ENCODE measurements around the gene GALNT10. TPM values are rescaled to one million over a fixed set of nuclear protein-coding genes. Genes with fewer than 3 reads are reported as not detected.

The GALNT10 gene
- total RNA-seq, 1 donor from 2014 or later: 29.0 TPM

DNA sequence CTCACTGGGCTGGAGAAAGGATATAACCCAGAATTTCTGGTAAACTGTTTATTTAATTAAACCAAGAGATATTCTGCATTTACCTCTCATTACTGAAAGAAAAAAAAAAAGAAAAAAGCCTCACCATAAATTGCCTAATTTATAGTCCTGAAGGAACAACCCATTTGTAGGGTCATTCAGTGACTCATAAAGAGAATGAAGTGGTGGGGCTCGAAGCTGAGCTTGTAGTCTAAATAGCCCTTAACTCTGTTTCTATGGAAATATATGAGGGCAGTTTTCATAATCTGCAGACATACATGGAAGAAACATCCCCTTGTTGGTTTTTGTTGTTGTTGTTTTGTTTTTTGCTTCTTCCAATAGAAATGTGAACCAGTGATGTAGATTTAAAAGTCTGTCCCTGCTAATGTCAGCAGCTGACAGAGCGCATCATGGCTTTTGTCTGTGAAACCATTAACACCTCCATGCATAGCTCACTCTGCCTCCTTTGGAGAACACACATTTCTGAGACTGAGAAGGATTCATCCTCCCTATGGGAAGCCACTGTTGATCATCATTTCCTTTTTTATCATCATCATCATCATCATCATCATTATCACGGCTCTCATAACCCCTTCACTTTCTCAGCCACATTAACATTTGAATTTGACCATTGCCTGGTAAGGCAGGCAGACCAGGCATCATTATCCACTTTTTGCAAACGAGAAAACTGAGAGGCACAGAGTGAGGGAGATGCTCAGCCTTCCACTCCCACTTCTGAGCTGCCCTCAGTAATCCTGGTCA is 187.4 kb downstream of the GALNT10 start:
- intact Hi-C loops (cut with DNase I): no loop called here
- ATAC-seq: no peak
- no peak for DNase-seq (ENCODE audit: low spot score)

GRCh38 chr5:154380263-154380662 is 189.7 kb downstream of the GALNT10 start:
- DNase-seq (ENCODE audit: low spot score) (no peak), ATAC-seq (no peak)
- intact Hi-C loops (cut with DNase I): no loop called here

DNA sequence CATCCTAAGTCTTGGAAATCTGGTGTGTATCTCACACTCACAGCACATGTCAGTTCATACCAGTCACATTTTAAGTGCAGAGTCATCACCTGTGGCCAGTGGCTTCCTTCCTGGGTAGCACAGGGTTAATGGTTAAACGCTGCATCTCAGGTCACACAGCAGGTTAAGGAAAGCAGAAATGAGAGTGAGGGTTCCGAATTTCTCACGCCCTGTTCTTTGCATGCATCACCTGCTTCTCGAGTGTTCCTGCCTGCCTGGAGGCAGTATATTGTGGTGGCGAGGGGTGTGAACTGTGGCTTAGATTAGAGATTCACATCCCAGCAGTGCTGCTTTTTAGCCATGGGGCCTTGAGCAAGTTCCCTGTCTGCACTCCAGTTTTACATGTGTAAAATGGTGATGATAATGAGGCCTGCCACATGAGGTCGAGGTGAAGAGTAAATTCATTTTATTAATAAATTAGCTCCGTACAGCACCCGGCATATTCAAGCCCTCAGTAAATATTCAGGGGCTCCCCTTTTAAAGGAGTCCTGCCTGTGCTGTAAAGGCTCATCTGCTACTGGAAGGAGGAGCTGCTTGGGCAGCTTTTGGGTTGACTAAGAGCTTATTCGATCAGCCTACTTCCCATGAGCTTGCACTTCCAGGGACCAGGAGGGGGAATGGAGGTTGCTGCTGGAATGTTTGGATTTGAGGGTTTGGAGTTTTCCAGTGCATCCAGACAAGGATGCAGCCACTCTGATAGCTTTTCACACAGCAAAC is 194.1 kb downstream of the GALNT10 start:
- DNase-seq (ENCODE audit: low spot score): no peak
- intact Hi-C loops (cut with DNase I): no loop called here
- no peak for ATAC-seq

- intact Hi-C loops (cut with DNase I): no loop called here
- ATAC-seq (peak; percentile 63), DNase-seq (ENCODE audit: low spot score) (no peak)
Measured at GRCh38 chr5:154385236-154385512, 194.6 kb downstream of the GALNT10 start.

DNA sequence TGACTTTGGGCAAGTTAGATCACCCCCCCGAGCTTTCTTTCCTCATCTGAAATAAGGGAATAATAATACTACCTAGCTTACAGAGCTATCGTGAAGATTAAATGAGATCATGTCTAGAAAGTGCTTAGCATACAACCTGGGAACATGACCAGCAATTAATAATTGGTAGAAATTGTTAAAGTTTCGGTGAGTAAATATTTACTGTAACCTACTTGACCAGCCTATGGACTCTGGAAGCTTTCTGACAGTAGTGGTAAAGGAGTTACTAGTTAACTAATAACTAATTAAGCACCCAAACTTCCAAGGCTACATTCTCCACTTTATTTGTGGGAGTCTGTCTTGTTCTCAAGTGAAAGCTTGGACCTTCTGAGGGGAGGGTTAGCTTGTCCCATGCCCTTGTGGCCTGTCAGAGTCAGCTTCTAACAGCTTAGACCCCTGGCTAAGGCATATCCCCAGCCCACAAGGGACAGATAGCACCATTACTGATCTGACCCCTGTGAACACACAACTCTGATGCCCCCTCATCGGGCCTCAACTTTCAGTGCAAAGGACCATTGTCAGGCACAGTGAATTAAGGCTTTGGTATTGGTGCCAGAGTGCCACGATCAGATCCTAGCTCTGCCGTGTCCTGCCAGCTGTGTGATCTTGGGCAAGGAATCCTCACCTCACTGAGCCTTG is 196.6 kb downstream of the GALNT10 start:
- intact Hi-C loops (cut with DNase I): no loop called here
- DNase-seq (ENCODE audit: low spot score): no peak
- ATAC-seq: no peak

GRCh38 chr5:154388842-154389241 is 198.3 kb downstream of the GALNT10 start:
- DNase-seq (ENCODE audit: low spot score): no peak
- no peak for ATAC-seq
- intact Hi-C loops (cut with DNase I): no loop called here

DNA sequence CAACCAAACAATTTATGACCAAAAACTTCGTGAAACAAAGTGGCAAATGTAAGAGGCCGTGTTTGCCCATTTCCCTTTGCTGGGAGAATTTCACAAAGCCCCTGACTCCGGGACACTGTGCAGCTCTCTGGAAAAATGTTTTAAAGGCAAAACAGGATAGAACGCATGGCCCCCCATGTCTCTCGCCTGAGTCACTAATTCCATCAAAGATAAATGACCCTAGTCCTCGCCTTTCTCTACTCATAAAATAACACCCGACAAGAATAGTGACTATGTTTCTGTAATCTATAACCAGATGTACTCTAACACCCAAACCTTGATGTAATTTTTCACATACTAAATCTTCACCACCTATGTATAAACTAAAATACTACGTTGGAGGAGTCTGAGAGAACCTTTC is 199.6 kb downstream of the GALNT10 start:
- DNase-seq (ENCODE audit: low spot score) (no peak), ATAC-seq (no peak)
- intact Hi-C loops (cut with DNase I): no loop called here

GRCh38 chr5:154390746-154391359 is 200.3 kb downstream of the GALNT10 start:
- DNase-seq (ENCODE audit: low spot score) (no peak), ATAC-seq (no peak)
- intact Hi-C loops (cut with DNase I): no loop called here

- intact Hi-C loops (cut with DNase I): no loop called here
- DNase-seq (ENCODE audit: low spot score): no peak
- no peak for ATAC-seq
Measured at GRCh38 chr5:154391788-154392187, 201.3 kb downstream of the GALNT10 start.

- intact Hi-C loops (cut with DNase I): no loop called here
- DNase-seq (ENCODE audit: low spot score): no peak
- ATAC-seq: no peak
Measured at GRCh38 chr5:154393850-154394249, 203.3 kb downstream of the GALNT10 start.

- no peak for ATAC-seq
- no peak for DNase-seq (ENCODE audit: low spot score)
- intact Hi-C loops (cut with DNase I): no loop called here
Measured at GRCh38 chr5:154394307-154394706, 203.8 kb downstream of the GALNT10 start.

DNA sequence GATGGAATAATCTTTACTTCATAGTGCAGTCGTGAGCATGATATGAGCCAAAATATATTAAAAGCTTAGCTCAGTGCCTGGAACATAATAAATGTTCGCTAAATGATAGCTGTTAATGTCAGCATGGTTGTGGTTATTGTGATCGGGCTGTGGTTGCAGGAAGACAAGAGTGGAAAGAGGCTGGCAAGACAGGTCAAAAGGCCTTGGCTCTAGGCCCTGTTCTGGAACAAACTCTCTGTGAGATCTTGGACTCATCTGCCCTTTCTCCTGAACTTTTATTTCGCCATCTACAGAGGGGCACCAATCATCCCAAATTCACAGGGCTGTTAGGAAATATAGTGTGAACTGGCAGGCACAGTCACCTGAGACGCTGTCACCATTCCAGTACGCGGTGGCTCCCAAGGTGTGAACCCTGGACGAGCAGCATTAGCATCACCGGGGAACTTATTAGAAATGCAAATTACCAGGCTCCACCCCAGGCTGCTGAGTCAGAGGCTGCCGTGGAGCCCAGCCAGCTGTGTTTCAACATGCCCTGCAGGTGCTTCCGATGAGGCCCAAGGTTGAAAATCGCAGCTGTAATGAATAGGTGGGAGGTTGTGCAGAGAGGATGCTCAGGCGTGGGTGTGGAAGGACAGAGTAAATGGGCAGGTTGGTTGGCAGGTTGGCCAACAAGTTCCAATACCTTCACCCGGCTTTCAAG is 205.0 kb downstream of the GALNT10 start:
- no peak for DNase-seq (ENCODE audit: low spot score)
- intact Hi-C loops (cut with DNase I): no loop called here
- no peak for ATAC-seq

GRCh38 chr5:154396128-154396527 is 205.6 kb downstream of the GALNT10 start:
- DNase-seq (ENCODE audit: low spot score) (no peak), ATAC-seq (no peak)
- intact Hi-C loops (cut with DNase I): no loop called here

GRCh38 chr5:154397652-154398406 is 207.3 kb downstream of the GALNT10 start:
- ATAC-seq: no peak
- intact Hi-C loops (cut with DNase I): no loop called here
- no peak for DNase-seq (ENCODE audit: low spot score)

- DNase-seq (ENCODE audit: low spot score): no peak
- no peak for ATAC-seq
- intact Hi-C loops (cut with DNase I): loop anchor here (5.0 to 10.0 kb wide), 2 partner anchors 216 to 328 kb away; no protein-coding TSS in a partner anchor
Measured at GRCh38 chr5:154400678-154401077, 210.1 kb downstream of the GALNT10 start.

GRCh38 chr5:154401355-154401754 is 210.8 kb downstream of the GALNT10 start:
- DNase-seq (ENCODE audit: low spot score): no peak
- intact Hi-C loops (cut with DNase I): loop anchor here (5.0 to 10.0 kb wide), 2 partner anchors 217 to 329 kb away; no protein-coding TSS in a partner anchor
- no peak for ATAC-seq

- DNase-seq (ENCODE audit: low spot score) (no peak), ATAC-seq (no peak)
- intact Hi-C loops (cut with DNase I): loop anchor here (5.0 to 10.0 kb wide), 2 partner anchors 217 to 330 kb away; no protein-coding TSS in a partner anchor
Measured at GRCh38 chr5:154401931-154402330, 211.4 kb downstream of the GALNT10 start.

- ATAC-seq (no peak), DNase-seq (ENCODE audit: low spot score) (no peak)
Measured at GRCh38 chr5:154402611-154403010, 212.1 kb downstream of the GALNT10 start.

More at GRCh38 chr5:154402611-154403010, 212.1 kb downstream of the GALNT10 start:
- intact Hi-C loops (cut with DNase I): loop anchor here (5.0 to 10.0 kb wide), 2 partner anchors 218 to 330 kb away; no protein-coding TSS in a partner anchor
